GM18508 (cell line): ENCODE results near the gene EXOC3.
"Not testable (repeated sequence)": the region's sequence is repeated elsewhere in the genome, so short reads cannot be mapped to it uniquely, and the experiment has no call there.

ENCODE experiments used
- ATAC-seq: cut with Tn5 transposase; IDR thresholded peaks from one replicate; pipeline ENCODE4 v1.9.1; 2021; ENCODE audit warnings: moderate number of reproducible peaks; ENCODE audit not compliant: insufficient read depth, unreplicated experiment

The EXOC3 gene

DNA sequence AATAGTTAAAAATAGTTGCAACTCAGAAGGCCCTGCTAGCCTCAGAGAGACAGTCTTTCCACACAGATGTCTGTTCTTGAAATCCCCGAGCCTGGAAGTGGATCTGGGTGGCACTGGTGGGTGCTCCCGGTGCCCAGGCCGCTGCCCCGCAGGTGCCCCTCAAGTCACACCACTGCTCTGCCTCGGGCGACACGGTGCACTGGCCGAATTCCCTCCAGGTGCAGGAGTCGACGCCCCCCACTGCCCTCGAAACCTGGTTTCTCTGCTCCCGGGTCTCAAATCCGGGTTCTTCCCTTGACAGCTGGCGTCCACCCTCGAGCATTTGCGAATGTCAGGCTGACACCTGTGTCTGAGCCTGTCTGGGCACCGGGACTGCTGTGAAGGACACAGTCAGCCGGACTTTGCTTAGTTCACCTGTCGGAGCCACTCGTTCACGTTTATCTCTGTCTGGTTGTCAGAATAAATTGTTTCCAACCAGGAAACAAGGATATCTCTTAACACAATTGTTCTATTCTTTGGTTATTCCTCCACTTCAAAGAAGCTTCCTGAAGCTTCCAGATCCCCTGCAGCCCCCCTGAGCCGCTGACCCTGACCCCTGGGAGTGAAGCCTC is 54.2 kb downstream of the EXOC3 start:
- no peak for ATAC-seq

DNA sequence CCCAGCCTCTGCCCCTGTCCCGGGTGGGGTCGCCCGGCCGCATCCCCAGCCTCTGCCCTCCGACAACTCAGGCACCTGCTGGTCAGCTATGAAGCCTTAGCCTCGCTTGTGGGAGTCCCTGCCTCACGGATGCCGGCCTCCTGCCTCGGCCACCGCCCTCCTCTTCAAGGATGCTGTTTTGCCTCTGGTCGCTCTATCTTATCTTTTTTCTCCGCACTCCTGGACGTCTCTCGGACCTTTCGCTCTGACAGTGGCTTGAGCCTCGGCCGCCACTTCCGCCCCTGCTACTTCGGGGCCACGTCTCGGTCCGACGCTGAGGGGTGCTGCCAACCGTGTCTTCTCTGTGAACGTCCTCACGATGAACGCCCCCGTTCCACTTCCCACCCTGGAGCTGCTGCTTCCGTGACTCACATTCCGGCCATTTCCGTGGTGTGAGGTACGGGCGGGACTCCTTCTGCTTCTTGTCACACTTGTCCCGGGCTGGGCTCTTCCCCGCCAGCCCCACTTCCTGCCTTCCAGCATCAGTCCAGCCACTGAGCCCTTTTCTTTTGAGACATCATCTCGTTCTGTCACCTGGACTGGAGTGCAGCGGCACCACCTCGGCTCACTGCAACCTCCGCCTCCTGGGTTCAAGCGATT is 55.0 kb downstream of the EXOC3 start:
- no peak for ATAC-seq

DNA sequence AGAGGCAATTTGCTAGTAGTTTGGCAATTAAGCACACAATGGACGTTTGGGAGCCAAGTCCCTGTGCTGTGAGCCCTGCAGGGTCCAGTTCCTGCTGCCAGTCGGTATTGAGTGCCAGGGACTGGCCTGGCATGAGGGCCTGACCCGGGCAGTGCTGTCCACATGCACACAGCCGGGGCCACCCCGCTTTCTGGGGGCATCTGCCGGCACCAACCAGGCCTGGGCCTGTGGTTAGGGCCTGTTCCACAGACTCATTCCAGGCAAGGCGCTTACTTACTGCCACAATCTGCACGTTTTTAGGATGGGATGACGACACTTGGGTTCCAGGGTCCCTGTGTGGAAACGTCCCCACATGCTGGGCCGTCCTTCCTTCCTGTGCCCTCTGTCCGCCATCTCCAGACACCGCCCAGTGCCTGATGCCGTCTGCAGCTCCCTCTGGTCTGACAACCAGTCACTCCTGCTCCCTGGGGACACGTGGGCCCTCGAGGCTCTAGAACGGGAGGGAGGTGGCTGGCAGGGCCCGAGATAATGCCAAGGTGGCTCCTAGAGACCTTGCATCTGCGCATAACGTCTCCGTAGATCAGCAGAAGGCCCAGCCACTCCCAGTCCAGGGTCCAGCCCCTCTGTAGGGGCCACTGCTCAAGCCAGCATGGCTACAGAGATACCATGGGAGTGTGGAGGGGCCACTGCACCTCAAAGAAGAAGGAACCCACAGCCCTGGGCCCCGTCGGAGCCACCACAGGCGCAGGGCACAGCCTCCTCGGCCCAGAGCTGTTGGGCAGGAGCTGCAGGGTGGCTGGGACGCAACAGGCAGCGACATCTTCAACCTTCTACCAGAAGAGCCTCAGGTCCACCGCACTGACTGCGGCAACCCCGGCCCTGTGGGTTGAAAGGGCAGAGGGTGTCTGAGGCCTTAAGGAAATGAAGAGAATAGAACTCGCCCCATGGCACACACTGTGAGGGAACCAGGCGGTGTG is 56.5 kb downstream of the EXOC3 start:
- no peak for ATAC-seq

DNA sequence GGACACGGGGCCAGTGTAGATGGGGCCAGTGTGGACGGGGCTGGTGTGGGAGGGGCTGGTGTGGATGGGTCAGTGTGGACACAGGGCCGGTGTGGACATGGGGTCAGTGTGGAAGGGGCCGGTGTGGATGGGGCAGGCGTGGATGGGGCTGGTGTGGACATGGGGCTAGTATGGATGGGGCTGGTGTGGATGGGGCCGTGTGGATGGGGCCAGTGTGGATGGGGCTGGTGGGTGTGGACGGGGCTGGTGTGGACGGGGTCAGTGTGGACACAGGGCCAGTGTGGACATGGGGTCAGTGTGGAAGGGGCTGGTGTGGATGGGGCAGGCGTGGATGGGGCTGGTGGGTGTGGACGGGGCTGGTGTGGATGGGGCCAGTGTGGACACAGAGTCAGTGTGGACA is 57.5 kb downstream of the EXOC3 start:
- no peak for ATAC-seq

DNA sequence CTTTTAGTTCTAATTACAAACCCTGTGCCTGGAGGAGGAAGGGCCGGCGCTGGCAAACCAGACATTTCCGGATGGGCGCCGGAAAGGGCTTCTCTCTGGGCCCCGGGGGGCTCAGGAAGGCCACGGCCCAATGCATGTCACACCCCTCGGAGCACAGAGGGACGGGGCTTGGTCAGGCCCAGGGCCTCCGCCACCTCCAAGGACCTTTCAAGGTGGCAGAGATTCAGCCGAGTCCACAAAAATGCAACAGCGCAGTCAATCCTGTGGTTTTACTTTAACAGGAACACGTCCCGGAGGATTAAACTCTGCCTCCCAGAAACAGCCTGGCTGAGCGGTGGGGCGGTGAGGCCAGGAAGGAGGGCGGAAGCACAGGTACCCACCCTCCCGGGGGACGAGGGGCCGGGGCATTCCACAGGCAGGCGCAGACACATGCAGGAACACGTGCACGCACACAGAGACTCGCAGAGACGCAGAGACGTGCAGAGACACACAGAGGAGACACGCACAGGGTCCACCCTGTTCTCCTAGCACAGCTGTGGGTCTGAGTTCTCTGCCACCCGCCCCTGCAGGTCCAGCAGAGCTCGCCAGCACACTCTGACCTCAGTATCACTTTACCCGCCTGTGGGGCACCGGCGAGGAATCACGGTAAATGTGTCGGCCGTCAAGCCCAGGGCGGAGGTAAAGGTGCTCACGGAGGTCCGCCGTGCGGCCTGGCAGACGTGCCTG is 58.3 kb downstream of the EXOC3 start:
- no peak for ATAC-seq

- no peak for ATAC-seq
Observed at GRCh38 chr5:501831-502184, 58.8 kb downstream of the EXOC3 start.

DNA sequence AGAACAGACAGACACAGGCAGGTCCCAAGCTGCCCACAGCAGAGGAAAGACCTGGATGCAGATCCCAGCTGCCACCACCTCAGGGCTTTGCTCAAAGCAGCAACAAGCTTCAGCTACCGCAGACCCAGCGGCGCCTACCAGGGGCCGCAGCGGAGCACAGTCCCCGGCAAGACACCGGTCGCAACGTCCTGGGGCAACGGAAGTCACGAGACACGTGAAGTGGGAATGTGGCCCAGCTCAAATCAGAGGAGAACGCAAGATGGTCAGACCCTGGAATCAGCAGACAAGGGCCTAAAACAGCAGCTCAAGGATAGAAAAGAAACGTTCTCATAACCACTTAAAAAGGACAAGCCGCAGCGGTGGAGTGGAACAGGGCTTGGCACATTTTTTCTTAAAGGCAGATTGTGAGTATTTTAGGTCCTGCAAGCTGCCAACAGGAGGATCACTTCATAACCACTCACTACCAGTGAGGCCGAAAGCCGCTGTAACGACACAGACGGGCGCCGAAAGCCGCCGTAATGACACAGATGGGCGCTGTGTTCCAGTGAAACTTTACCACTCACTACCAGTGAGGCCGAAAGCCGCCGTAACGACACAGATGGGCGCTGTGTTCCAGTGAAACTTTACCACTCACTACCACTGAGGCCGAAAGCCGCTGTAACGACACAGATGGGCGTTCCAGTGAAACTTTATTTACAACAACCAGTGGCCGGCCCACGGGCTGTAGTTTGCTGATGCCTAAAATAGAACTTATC is 59.5 kb downstream of the EXOC3 start:
- no peak for ATAC-seq

GRCh38 chr5:504326-505154 is 61.6 kb downstream of the EXOC3 start:
- no peak for ATAC-seq

DNA sequence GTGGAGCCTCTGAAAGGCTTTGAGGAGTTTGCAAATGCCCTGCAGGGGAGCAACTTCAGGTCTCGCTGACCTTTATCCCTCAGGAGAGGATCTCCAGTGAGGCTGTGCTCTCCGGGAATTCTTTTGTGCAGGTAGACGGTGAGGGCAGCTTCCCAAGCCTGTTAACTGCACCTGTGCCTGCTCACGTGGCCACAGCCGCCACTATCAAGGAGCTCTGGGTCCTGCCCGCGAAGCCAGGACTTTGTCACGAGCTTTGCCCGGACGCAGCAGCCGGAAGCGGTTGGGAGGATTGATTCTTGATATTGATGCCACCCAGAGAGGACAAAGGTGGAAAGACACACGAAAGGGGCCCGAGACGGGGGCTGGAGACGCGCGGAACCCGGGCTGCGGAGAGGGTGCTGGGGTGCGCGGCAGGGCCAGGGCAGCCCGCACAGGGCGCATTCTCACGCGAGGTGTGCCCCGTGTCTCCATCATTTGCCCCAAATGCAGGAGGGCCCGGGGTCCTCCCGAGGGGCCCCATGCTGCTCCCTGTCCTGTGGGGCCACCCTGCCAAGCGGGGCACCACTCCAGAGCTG is 63.1 kb downstream of the EXOC3 start:
- no peak for ATAC-seq

- not testable (repeated sequence) for ATAC-seq
Observed at GRCh38 chr5:507986-508575, 65.1 kb downstream of the EXOC3 start.

GRCh38 chr5:509611-510185 is 66.7 kb downstream of the EXOC3 start:
- no peak for ATAC-seq

GRCh38 chr5:510521-510920 is 67.5 kb downstream of the EXOC3 start:
- no peak for ATAC-seq

DNA sequence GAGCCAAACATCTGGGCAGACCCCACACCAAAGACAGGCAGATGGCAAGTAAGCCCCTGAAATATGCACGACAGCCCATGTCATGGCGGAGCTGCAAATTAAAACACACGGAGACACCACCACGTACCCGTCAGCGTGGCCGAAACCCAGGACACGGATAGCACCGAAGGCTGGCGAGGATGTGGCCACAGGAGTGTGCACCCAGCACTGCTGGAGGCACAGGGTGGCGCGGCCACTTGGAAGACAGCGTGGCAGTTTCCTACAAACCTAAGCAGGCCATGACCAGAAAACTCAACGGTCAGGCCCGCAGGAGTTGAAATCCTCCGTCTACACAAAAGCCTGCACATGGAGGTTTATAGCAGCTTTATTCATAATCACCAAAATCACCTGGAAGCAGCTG is 68.5 kb downstream of the EXOC3 start:
- no peak for ATAC-seq

DNA sequence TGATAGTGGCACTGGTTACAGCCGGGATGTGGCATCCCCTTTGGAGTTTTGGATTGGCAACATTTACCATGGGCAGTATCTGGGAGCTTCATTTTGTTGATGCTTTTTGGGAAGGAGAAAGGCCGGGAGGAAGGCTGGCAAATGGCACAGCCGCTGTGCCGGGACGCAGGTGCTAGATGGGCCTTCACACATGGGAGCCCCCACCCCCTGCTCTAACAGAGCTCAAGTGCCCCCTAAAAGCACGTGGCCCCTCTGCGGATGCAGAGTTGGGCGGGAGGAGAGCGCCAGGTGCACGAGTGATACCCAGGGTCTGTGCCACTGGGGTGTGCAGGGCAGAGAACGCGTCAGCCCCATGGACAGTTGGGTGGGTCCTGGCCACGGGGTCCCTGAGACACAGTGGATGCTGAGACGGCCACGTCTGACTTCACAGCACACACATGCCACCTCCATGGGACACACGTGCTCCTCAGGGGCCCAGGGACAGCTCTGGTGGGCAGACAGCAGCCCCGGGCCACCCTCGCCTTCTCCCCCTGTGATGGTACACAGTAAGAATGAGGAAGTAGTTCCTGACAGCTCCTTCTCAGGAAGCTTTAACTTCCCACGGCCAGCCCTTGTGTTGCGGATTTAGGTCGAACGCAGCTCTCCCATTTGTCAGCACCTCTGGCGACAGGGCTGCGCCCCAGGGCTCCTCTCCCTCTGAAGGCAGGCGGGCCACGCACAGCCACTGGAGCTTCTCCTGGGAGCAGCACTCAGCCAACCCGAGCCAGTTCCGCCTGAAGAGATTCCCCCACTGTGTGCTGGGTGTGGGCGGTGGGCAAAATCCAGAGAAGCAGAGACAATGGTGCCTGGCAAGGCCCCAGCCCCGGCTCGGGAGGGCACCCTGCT is 70.5 kb downstream of the EXOC3 start:
- ATAC-seq: no peak

- ATAC-seq: no peak
Observed at GRCh38 chr5:514101-514485, 71.1 kb downstream of the EXOC3 start.

- no peak for ATAC-seq
Observed at GRCh38 chr5:514673-515072, 71.7 kb downstream of the EXOC3 start.

GRCh38 chr5:515273-515836 is 72.4 kb downstream of the EXOC3 start:
- ATAC-seq: no peak
